ENCODE data around the gene CAMTA1. TPM values are rescaled to one million over a fixed set of nuclear protein-coding genes. Genes with fewer than 3 reads are reported as not detected.
"Not testable (repeated sequence)": the region's sequence is repeated elsewhere in the genome, so short reads cannot be mapped to it uniquely, and the experiment has no call there.

CAMTA1 gene
- total RNA-seq, 4 donors from 2014 or later: 57.4 to 88.3 (median 62.1) TPM

DNA sequence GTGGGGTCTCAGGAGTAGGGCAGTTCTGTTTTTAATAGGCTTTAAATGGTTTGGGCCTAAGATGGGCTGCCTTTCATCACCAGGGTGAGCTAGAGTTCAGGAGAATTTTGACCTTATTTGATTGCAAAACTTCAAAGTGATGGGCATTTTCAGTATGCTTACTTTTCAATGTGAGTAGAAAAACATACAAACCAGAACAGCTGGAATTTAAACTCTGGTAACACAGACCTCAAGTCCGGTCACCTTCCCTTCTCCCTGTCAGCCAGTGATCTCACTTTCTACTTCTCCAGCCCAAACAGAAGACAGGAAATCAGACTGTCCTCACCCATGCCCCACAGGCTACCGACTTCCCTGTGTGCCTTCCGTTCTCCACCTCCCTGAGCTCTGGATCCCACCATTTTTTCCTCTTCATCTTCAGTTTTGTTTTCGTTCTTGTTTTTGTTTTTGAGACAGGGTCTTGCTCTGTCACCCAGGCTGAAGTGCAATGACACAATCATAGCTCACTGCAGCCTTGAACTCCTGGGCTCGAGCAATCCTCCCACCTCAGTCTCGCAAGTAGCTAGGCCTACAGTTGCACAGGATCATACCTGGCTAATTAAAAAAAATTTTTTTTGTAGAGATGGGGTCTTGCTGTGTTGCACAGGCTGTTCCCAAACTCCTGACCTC lies 374.0 kb downstream of the CAMTA1 start:
- no peak for TF ChIP-seq POLR2A (IDR thresholded peaks at IDR 0.05)
- TF ChIP-seq, protein P1, sequence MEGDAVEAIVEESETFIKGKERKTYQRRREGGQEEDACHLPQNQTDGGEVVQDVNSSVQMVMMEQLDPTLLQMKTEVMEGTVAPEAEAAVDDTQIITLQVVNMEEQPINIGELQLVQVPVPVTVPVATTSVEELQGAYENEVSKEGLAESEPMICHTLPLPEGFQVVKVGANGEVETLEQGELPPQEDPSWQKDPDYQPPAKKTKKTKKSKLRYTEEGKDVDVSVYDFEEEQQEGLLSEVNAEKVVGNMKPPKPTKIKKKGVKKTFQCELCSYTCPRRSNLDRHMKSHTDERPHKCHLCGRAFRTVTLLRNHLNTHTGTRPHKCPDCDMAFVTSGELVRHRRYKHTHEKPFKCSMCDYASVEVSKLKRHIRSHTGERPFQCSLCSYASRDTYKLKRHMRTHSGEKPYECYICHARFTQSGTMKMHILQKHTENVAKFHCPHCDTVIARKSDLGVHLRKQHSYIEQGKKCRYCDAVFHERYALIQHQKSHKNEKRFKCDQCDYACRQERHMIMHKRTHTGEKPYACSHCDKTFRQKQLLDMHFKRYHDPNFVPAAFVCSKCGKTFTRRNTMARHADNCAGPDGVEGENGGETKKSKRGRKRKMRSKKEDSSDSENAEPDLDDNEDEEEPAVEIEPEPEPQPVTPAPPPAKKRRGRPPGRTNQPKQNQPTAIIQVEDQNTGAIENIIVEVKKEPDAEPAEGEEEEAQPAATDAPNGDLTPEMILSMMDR (IDR thresholded peaks at IDR 0.05): no peak
- no peak overlapping the region for H3K27ac ChIP-seq
- no peaks in the 10 kb centered on the region for H3K27me3 ChIP-seq
- no peak overlapping the region for H3K4me3 ChIP-seq
- H3K9me3 ChIP-seq: no peaks in the 10 kb centered on the region
- H3K4me1 ChIP-seq: no peaks in the 10 kb centered on the region
- DNase-seq: no peak
- H3K36me3 ChIP-seq: no peaks in the 10 kb centered on the region

DNA sequence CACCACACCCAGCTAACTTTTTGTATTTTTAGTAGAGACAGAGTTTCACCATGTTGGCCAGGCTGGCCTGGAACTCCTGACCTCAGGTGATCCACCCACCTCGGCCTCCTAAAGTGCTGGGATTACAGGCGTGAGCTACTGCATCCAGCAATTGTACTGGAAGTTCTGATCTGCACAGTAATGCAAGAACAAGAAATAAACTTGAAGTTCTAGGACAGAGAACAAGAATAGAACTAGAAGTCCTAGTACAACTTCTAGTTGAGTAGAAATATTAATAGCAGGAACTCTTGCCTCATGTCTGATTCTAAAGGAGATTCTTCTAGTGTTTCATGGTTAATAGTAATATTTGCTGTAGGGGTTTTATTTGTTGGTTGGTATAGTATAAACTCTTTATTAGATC lies 383.3 kb downstream of the CAMTA1 start:
- not testable (repeated sequence) for H3K9me3 ChIP-seq, H3K4me1 ChIP-seq, H3K36me3 ChIP-seq, H3K27ac ChIP-seq, DNase-seq, H3K4me3 ChIP-seq, H3K27me3 ChIP-seq

- Histone ChIP-seq H3K9me3 (no peaks in the 10 kb centered on the region), H3K4me3 (no peak overlapping the region), H3K36me3 (no peaks in the 10 kb centered on the region), H3K27ac (no peak overlapping the region), H3K4me1 (no peaks in the 10 kb centered on the region), H3K27me3 (no peaks in the 10 kb centered on the region)
- TF ChIP-seq, protein P1 (IDR thresholded peaks at IDR 0.05): no peak
- no peak for TF ChIP-seq POLR2A (IDR thresholded peaks at IDR 0.05)
- DNase-seq: no peak
These were observed 385.9 kb downstream of the CAMTA1 start for GRCh38 chr1:7171168-7171567.

GRCh38 chr1:7171574-7171973 lies 386.3 kb downstream of the CAMTA1 start:
- Histone ChIP-seq H3K4me1 (no peaks in the 10 kb centered on the region), H3K27ac (no peak overlapping the region), H3K4me3 (no peak overlapping the region), H3K27me3 (no peaks in the 10 kb centered on the region), H3K36me3 (no peaks in the 10 kb centered on the region), H3K9me3 (no peaks in the 10 kb centered on the region)
- no peak for TF ChIP-seq POLR2A (IDR thresholded peaks at IDR 0.05)
- TF ChIP-seq, protein P1 (IDR thresholded peaks at IDR 0.05): no peak
- DNase-seq: no peak

DNA sequence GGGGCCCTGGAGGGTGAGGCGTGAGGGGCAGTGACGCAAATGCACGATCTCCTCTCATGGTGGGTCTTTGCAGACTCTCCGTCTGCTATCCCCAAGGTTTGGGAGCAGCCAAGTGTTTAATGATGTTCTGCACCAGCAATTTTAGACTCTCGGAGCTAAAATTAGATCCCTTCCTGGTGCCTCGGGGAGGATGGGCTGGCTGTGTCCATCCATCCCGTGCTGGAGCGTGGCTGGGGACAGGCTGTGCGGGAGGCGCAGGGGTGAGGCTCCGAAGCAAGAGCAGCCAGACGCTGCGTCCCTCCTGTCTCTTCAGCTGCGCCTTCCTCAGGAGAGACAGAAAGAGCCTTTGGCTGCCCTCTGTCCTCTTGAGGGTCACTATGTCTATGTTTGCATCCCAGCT lies 387.6 kb downstream of the CAMTA1 start:
- Histone ChIP-seq H3K36me3 (no peaks in the 10 kb centered on the region), H3K9me3 (peaks cover 0 to 6% (median 0%) of the 10 kb centered on the region in 4 donors), H3K4me1 (no peaks in the 10 kb centered on the region), H3K4me3 (no peak overlapping the region), H3K27ac (no peak overlapping the region), H3K27me3 (no peaks in the 10 kb centered on the region)
- no peak for DNase-seq
- no peak for TF ChIP-seq POLR2A (IDR thresholded peaks at IDR 0.05)
- TF ChIP-seq, protein P1 (IDR thresholded peaks at IDR 0.05): no peak

DNA sequence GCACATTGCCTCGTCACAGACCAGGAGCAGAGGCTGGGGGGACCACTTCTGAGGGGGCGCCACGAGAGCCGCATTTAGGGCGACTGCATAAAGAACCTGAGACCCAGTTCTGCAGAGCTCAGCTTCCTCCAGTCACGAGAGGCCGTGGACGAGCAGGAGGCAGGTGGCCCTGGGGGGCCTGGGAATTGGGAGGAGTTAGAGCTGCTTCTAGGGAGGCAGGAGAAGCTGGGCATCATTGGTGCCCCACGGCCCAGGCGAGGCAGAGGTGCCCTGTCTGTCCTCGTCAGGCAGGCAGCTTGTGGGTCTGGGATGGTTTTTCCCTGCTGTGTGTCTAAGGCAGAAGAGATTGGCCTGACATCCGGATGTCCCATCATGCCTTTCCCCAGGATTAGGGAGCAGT lies 389.3 kb downstream of the CAMTA1 start:
- H3K4me3 ChIP-seq: no peak overlapping the region
- H3K36me3 ChIP-seq: no peaks in the 10 kb centered on the region
- H3K4me1 ChIP-seq: no peaks in the 10 kb centered on the region
- H3K9me3 ChIP-seq: peaks cover 0 to 6% (median 0%) of the 10 kb centered on the region in 4 donors
- no peak for DNase-seq
- H3K27me3 ChIP-seq: no peaks in the 10 kb centered on the region
- H3K27ac ChIP-seq: no peak overlapping the region
- TF ChIP-seq POLR2A (IDR thresholded peaks at IDR 0.05): no peak
- TF ChIP-seq, protein P1 (IDR thresholded peaks at IDR 0.05): no peak
